Measurements from ENCODE around the gene SCN8A.

DNA sequence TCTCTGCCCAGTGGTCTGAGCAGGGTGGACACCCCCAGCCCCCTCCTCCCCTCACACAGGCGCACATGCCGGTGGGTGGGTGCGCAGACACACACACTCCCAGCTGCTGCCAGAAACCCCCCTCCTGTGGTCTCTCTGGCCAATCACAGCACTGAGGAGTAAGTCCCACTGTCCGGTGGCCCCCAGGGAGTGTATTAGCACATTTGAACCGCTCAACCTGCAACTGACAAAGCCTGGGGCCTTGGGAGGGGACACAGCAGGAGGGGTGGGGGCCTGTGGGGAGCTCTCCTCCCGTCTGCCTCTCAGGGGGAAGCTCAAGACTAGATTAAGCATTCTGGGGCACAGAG lies 245.8 kb downstream of the SCN8A start:
- TF ChIP-seq, protein P1, sequence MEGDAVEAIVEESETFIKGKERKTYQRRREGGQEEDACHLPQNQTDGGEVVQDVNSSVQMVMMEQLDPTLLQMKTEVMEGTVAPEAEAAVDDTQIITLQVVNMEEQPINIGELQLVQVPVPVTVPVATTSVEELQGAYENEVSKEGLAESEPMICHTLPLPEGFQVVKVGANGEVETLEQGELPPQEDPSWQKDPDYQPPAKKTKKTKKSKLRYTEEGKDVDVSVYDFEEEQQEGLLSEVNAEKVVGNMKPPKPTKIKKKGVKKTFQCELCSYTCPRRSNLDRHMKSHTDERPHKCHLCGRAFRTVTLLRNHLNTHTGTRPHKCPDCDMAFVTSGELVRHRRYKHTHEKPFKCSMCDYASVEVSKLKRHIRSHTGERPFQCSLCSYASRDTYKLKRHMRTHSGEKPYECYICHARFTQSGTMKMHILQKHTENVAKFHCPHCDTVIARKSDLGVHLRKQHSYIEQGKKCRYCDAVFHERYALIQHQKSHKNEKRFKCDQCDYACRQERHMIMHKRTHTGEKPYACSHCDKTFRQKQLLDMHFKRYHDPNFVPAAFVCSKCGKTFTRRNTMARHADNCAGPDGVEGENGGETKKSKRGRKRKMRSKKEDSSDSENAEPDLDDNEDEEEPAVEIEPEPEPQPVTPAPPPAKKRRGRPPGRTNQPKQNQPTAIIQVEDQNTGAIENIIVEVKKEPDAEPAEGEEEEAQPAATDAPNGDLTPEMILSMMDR (IDR thresholded peaks at IDR 0.05; ENCODE audit: low read length), result no peak
- TF ChIP-seq EZH2 (optimal IDR thresholded peaks at IDR 0.05; ENCODE audit: low read depth, low read length) (no peak), EZH2phosphoT487 (IDR thresholded peaks at IDR 0.05; ENCODE audit: low read length) (no peak)

Data from MM.1S (cell line).